GM06990 (cell line): Measurements from ENCODE around the gene SCML2.

Source experiments
- DNase-seq: peaks from one replicate; pipeline ENCODE4 v3.0.0-alpha.2; 2011; ENCODE audit not compliant: insufficient read length; ENCODE audit errors: extremely low read depth
- H3K27me3 ChIP-seq: replicated peaks from 2 replicates; pipeline ENCODE4 v1.6.0; 2011; ENCODE audit warnings: low read length; ENCODE audit not compliant: control insufficient read depth, insufficient read depth
- H3K36me3 ChIP-seq: 2 replicates; pipeline ENCODE4 v1.5.1; 2011; ENCODE audit warnings: low read length; ENCODE audit not compliant: control insufficient read depth, insufficient read depth
- H3K4me3 ChIP-seq: replicated peaks from 2 replicates; pipeline ENCODE4 v1.5.1; 2011; ENCODE audit warnings: low read depth, mild to moderate bottlenecking, control low read depth, low read length
- TF ChIP-seq, protein P1 (sequence below): IDR thresholded peaks from 2 replicates; pipeline ENCODE4 v1.5.1; 2011; ENCODE audit warnings: low read length, control low read depth, mild to moderate bottlenecking, inconsistent platforms; ENCODE audit not compliant: insufficient read depth, poor library complexity, severe bottlenecking

The SCML2 gene

DNA sequence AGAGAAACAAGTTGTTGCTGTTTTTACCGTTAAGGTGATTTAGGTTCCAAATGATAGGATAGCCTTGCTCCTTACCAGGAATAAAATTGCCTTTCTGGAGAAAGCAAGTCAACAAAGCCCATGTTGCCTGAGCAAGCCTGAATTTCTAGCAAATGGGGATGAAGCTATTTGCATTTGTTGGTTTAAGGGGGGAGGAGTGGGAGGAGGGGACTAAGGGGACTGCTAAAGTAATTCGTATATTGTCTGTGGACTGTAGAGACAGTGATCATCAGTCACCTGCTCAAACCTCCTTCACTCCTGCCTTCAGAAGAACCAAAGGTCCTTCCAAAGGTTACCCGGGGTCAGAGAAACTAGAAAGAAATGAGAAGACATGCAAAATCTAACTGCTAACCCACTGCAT lies 65.8 kb downstream of the SCML2 start:
- Histone ChIP-seq H3K27me3 (no peaks in the 10 kb centered on the region), H3K36me3 (no peaks in the 10 kb centered on the region), H3K4me3 (no peak overlapping the region)
- no peak for DNase-seq
- TF ChIP-seq, protein P1, sequence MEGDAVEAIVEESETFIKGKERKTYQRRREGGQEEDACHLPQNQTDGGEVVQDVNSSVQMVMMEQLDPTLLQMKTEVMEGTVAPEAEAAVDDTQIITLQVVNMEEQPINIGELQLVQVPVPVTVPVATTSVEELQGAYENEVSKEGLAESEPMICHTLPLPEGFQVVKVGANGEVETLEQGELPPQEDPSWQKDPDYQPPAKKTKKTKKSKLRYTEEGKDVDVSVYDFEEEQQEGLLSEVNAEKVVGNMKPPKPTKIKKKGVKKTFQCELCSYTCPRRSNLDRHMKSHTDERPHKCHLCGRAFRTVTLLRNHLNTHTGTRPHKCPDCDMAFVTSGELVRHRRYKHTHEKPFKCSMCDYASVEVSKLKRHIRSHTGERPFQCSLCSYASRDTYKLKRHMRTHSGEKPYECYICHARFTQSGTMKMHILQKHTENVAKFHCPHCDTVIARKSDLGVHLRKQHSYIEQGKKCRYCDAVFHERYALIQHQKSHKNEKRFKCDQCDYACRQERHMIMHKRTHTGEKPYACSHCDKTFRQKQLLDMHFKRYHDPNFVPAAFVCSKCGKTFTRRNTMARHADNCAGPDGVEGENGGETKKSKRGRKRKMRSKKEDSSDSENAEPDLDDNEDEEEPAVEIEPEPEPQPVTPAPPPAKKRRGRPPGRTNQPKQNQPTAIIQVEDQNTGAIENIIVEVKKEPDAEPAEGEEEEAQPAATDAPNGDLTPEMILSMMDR, result no peak

DNA sequence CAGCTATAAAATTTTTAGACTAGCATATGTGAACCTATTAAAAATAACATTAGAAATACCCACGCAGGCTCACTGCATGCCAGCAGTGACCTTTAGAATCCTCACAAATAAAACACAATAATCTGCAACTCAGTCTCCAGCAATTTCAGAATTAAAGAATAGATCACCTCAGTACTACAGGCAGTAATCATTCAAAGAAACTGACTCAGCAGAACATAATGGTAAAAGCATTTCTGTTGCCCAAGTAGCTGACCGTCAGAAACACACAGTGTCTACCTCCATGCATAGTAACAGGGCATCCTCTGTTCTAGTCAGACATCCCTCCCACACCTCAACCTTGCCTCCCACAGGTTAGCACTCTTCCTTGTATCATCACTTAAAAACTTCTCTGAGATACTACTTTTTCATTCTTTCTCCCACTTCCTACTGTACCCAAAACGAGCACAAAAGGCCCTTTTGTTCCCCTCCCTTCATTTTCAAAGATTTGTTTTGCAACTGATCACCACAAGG lies 68.1 kb downstream of the SCML2 start:
- TF ChIP-seq, protein P1, result no peak
- no peaks in the 10 kb centered on the region for H3K27me3 ChIP-seq
- H3K4me3 ChIP-seq, result no peak overlapping the region
- no peak for DNase-seq
- H3K36me3 ChIP-seq, result no peaks in the 10 kb centered on the region

DNA sequence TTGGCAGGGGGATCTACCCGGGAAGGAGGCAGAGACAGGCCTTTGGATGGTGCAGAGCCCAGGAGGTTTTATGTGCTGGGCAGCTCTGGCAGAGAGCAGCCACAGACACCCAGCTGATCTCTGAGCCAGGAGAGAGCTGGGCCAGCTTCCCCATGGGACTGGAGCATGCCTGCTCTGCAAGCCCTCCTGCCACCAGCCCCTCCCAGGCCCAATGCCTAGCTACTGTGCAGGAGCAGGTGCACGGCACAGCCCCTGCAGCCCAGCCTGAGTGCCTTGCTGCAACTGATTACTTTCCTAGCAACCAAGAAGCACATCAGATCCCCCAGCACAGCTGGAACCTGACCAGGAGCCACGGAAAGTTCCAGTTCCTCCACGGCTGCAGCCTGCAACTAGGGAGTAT lies 76.0 kb downstream of the SCML2 start:
- Histone ChIP-seq H3K27me3 (no peaks in the 10 kb centered on the region), H3K36me3 (no peaks in the 10 kb centered on the region), H3K4me3 (no peak overlapping the region)
- DNase-seq, result no peak
- TF ChIP-seq, protein P1, result no peak

DNA sequence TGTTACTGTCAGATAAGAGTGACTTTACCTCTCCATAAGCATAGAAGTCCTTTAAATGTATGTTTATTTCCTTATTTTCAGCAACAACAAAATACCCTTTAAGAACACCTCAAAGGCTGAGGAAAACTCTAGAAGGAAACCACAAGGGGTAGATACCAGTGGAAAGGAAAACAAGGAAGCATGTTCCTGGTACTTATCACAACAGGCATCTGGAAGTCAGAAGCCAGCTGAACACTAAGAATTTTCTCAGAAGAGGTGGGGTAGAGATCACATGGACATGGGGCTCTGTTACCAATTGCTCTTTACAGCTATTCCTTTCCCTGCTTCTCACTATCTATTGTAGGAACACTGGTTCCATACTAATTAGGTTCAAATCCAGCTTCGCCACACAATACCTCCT lies 82.3 kb downstream of the SCML2 start:
- H3K27me3 ChIP-seq, result no peaks in the 10 kb centered on the region
- H3K4me3 ChIP-seq, result no peak overlapping the region
- DNase-seq, result no peak
- no peaks in the 10 kb centered on the region for H3K36me3 ChIP-seq
- TF ChIP-seq, protein P1, result no peak

- no peaks in the 10 kb centered on the region for H3K36me3 ChIP-seq
- no peaks in the 10 kb centered on the region for H3K27me3 ChIP-seq
- TF ChIP-seq, protein P1, result no peak
- H3K4me3 ChIP-seq, result no peak overlapping the region
- no peak for DNase-seq
Measured at GRCh38 chrX:18271725-18272124, 82.8 kb downstream of the SCML2 start.

DNA sequence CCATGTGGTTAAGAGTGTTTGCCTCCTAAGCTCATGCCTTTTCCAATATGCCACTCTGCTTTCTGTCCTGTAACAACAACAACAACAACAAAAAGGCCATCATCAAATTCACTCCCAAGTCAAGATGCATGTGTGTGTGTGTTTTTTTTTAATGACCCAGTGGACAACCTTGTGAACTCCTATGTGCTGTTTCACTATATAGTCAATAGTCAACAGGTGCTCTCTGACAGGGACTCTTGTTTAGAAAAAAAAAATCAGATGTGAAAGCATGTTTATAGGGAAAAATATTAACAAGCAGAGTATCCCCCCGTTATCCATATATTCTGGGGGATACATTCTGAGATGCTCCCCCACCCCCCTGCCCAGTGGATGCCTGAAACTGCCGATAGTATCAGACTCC lies 83.2 kb downstream of the SCML2 start:
- Histone ChIP-seq H3K36me3 (no peaks in the 10 kb centered on the region), H3K4me3 (no peak overlapping the region), H3K27me3 (no peaks in the 10 kb centered on the region)
- TF ChIP-seq, protein P1, result no peak
- DNase-seq, result no peak
